B cell (primary cell): Measurements from ENCODE around the gene C1QTNF6. TPM values are rescaled to one million over a fixed set of nuclear protein-coding genes. Genes with fewer than 3 reads are reported as not detected.

Experiments used
- ATAC-seq: fragments of 200-7000 bp; cut with Tn5 transposase; one replicate; pipeline ENCODE4 v1.10.0; 2021; ENCODE audit warnings: low read depth, mild to moderate bottlenecking, moderate number of reproducible peaks, moderate library complexity
- CTCF ChIA-PET: fragments of 350-600 bp; sonication (Branson Sonifier 250); formaldehyde crosslinking; loops from one replicate; lab custom pipeline; 2021; ENCODE audit warnings: antibody characterized with exemption, inconsistent platforms; lab: Charles Lee
- POLR2A ChIA-PET: fragments of 350-600 bp; sonication (Branson Sonifier 250); formaldehyde crosslinking; loops from one replicate; lab custom pipeline; 2021; ENCODE audit warnings: antibody characterized with exemption; lab: Charles Lee
- DNase-seq: peaks from one replicate; pipeline ENCODE4 v3.0.0; 2013
- H2AFZ ChIP-seq: 2 replicates; pipeline ENCODE4 v1.6.1; 2012; ENCODE audit warnings: mild to moderate bottlenecking, low read depth, low read length; ENCODE audit not compliant: insufficient read depth, poor library complexity, severe bottlenecking
- H3K27ac ChIP-seq, 2 donors: 1 replicate in 1 of 2; 2 replicates in 1 of 2; pipeline ENCODE4 v1.5.1; 2012 to 2013; ENCODE audit warnings: low read length in 2 of 2, mild to moderate bottlenecking in 2 of 2, moderate library complexity in 1 of 2
- H3K27me3 ChIP-seq, 4 experiments: fragments of 200-600 bp in 1 of 4; sonication (generic) in 1 of 4; replicated peaks in 1 of 4; 1 replicate in 2 of 4; 2 replicates in 2 of 4; pipeline versions ENCODE4 v1.6.1 to v1.7.0; 2013 to 2016; ENCODE audit warnings: low read length in 3 of 4, mild to moderate bottlenecking in 2 of 4, mixed read lengths in 1 of 4, moderate library complexity in 1 of 4; ENCODE audit not compliant: insufficient read depth in 4 of 4, control insufficient read depth in 3 of 4; ENCODE audit errors: control extremely low read depth in 1 of 4
- H3K36me3 ChIP-seq, 2 experiments: replicated peaks in 1 of 2; 1 replicate in 1 of 2; 2 replicates in 1 of 2; pipeline versions ENCODE4 v1.6.1 to v1.7.1; 2013; ENCODE audit warnings: low read length in 1 of 2; ENCODE audit not compliant: insufficient read depth in 2 of 2, control insufficient read depth in 1 of 2; ENCODE audit errors: control extremely low read depth in 1 of 2, extremely low read depth in 1 of 2
- H3K4me1 ChIP-seq, 2 donors: fragments of 200-600 bp in 1 of 2; sonication (generic) in 1 of 2; 1 replicate in 1 of 2; 2 replicates in 1 of 2; pipeline versions ENCODE4 v1.5.1 to v1.6.1; 2013 to 2017; ENCODE audit warnings: low read length in 2 of 2; ENCODE audit not compliant: control insufficient read depth in 2 of 2, insufficient read depth in 2 of 2
- H3K4me2 ChIP-seq: replicated peaks from 2 replicates; pipeline ENCODE3; 2012; ENCODE audit warnings: mild to moderate bottlenecking, low read depth, low read length; ENCODE audit not compliant: poor library complexity, severe bottlenecking
- H3K4me3 ChIP-seq, 5 experiments: fragments of 200-600 bp in 1 of 5; sonication (generic) in 1 of 5; 1 replicate in 3 of 5; 2 replicates in 2 of 5; pipeline versions ENCODE4 v1.5.1 to v1.7.0; 2011 to 2016; ENCODE audit warnings: low read length in 4 of 5, mild to moderate bottlenecking in 4 of 5, low read depth in 2 of 5, control low read depth in 1 of 5, moderate library complexity in 1 of 5; ENCODE audit not compliant: insufficient read depth in 1 of 5; ENCODE audit errors: control extremely low read depth in 1 of 5, extremely low read depth in 1 of 5
- H3K79me2 ChIP-seq: fragments of 200-600 bp; sonication (generic); one replicate; pipeline ENCODE4 v1.6.0; 2016; ENCODE audit warnings: low read length; ENCODE audit not compliant: control insufficient read depth, insufficient read depth
- H3K9ac ChIP-seq: fragments of 200-600 bp; sonication (generic); 2 replicates; pipeline ENCODE4 v1.6.1; 2017; ENCODE audit warnings: mild to moderate bottlenecking, low read length, moderate library complexity
- H3K9me3 ChIP-seq, 3 donors: one replicate each; pipeline versions ENCODE4 v1.6.1 to v1.7.1; 2013; ENCODE audit warnings: low read length in 2 of 3; ENCODE audit not compliant: control insufficient read depth in 2 of 3, insufficient read depth in 1 of 3; ENCODE audit errors: control extremely low read depth in 1 of 3
- H4K20me1 ChIP-seq: 2 replicates; pipeline ENCODE4 v1.6.0; 2012; ENCODE audit warnings: mild to moderate bottlenecking, low read length; ENCODE audit not compliant: insufficient read depth, control insufficient read depth, poor library complexity, severe bottlenecking
- H3K27ac Mint-ChIP-seq: one replicate; pipeline ENCODE4 v1.8.0; 2021; ENCODE audit warnings: mixed read lengths
- H3K27me3 Mint-ChIP-seq: one replicate; pipeline ENCODE4 v1.8.0; 2021; ENCODE audit warnings: mixed read lengths
- H3K4me1 Mint-ChIP-seq: one replicate; pipeline ENCODE4 v1.8.0; 2021; ENCODE audit warnings: mixed read lengths
- H3K4me3 Mint-ChIP-seq: one replicate; pipeline ENCODE4 v1.8.0; 2021; ENCODE audit warnings: mixed read lengths
- H3K9me3 Mint-ChIP-seq: one replicate; pipeline ENCODE4 v1.8.0; 2022; ENCODE audit warnings: mixed read lengths; ENCODE audit not compliant: insufficient read depth
- CTCF ChIP-seq: fragments of 200-600 bp; IDR thresholded peaks from one replicate; pipeline ENCODE4 v1.8.0; 2022; ENCODE audit warnings: antibody characterized with exemption, mild to moderate bottlenecking
- EZH2 ChIP-seq: IDR thresholded peaks from 2 replicates; pipeline ENCODE4 v1.6.1; 2012; ENCODE audit warnings: borderline replicate concordance, low read depth, mild to moderate bottlenecking, moderate library complexity, low read length; ENCODE audit not compliant: insufficient read depth, poor library complexity, severe bottlenecking
- WGBS: methylation state at CpG from one replicate; pipeline ENCODE4 v1.1.5; 2013; ENCODE audit warnings: missing lambda C conversion rate; ENCODE audit not compliant: insufficient coverage; 5-methylcytosine and 5-hydroxymethylcytosine counted together
- intact Hi-C: fragments of 100-400 bp; cut with micrococcal nuclease; formaldehyde crosslinking; loops from one replicate; pipeline ENCODE4 v1.10.0; 2022
- polyA plus RNA-seq: library from polyadenylated mRNA; depleted of rRNA; stranded (reverse); fragments of >200 nt; gene quantifications from 2 replicates; pipeline ENCODE4 v1.2.3, GENCODE V29; 2012
- total RNA-seq, 2 donors: library from RNA; stranded (reverse); fragments of 120-200 nt in 1 of 2; gene quantifications; 1 replicate in 1 of 2; 2 replicates in 1 of 2; pipeline versions ENCODE4 v1.2.3 to v1.2.4, GENCODE V29; 2013 to 2022

Gene C1QTNF6
- total and polyA plus RNA-seq, 2 donors (not counting 1 experiment from before 2014, with no cell fraction given) = 18.5 to 33.9 TPM

GRCh38 chr22:37186997-37187522 is 987 bp downstream of the C1QTNF6 start:
- WGBS = no CpG with 5 or more reads among the region's 4 CpGs
- no peak overlapping the region for H2AFZ ChIP-seq
- TF ChIP-seq EZH2 (no peak), CTCF (no peak)
- intact Hi-C loops = no loop called here
- H3K4me1 ChIP-seq = peaks cover 0 to 14% of the 10 kb centered on the region in 2 donors
- DNase-seq (no peak), ATAC-seq (no peak)
- no peak overlapping the region for H3K9ac ChIP-seq
- H3K4me2 ChIP-seq = no peak overlapping the region
- peaks cover 0 to 3% (median 0%) of the 10 kb centered on the region in 3 donors for H3K9me3 ChIP-seq
- POLR2A ChIA-PET = no interaction called here
- CTCF ChIA-PET = interaction anchor here (0.6 to 2.8 kb wide), 3 partner anchors 13 to 375 kb away, joined by 3 to 8 read pairs (median 3); no protein-coding TSS in a partner anchor
- Mint-ChIP-seq H3K4me3 (no peak overlapping the region), H3K4me1 (peaks cover 9% of the 10 kb centered on the region), H3K27me3 (no peaks in the 10 kb centered on the region), H3K9me3 (no peaks in the 10 kb centered on the region), H3K27ac (no peak overlapping the region)
- H3K36me3 ChIP-seq = no peaks in the 10 kb centered on the region
- no peak overlapping the region for H3K4me3 ChIP-seq
- no peaks in the 10 kb centered on the region for H3K79me2 ChIP-seq
- H4K20me1 ChIP-seq = no peaks in the 10 kb centered on the region
- peaks cover 0 to 3% (median 0%) of the 10 kb centered on the region in 4 experiments for H3K27me3 ChIP-seq
- H3K27ac ChIP-seq = no peak overlapping the region

GRCh38 chr22:37186228-37186996 is 1.6 kb downstream of the C1QTNF6 start:
- Histone ChIP-seq H3K4me3 (no peak overlapping the region), H3K27me3 (peaks cover 0 to 3% (median 0%) of the 10 kb centered on the region in 4 experiments), H3K79me2 (no peaks in the 10 kb centered on the region), H4K20me1 (no peaks in the 10 kb centered on the region), H3K9ac (no peak overlapping the region), H2AFZ (no peak overlapping the region), H3K4me1 (peaks cover 0 to 14% of the 10 kb centered on the region in 2 donors), H3K9me3 (peaks cover 0 to 3% (median 0%) of the 10 kb centered on the region in 3 donors), H3K36me3 (no peaks in the 10 kb centered on the region), H3K27ac (no peak overlapping the region), H3K4me2 (peak overlapping the region; percentile 10)
- Mint-ChIP-seq H3K4me3 (no peak overlapping the region), H3K4me1 (peaks cover 9% of the 10 kb centered on the region), H3K9me3 (no peaks in the 10 kb centered on the region), H3K27me3 (no peaks in the 10 kb centered on the region), H3K27ac (no peak overlapping the region)
- 19% methylated on average over 3 of the region's 9 CpGs for WGBS
- ChIA-PET POLR2A (no interaction called here), CTCF (interaction anchor here (0.6 to 2.8 kb wide), 3 partner anchors 12 to 376 kb away, joined by 3 to 8 read pairs (median 3); no protein-coding TSS in a partner anchor)
- ATAC-seq = peak; percentile 24
- no peak for TF ChIP-seq CTCF
- TF ChIP-seq EZH2 = no peak
- intact Hi-C loops = no loop called here
- peak; percentile 75 for DNase-seq
